ENCODE measurements around the gene RAB31. TPM values are rescaled to one million over a fixed set of nuclear protein-coding genes. Genes with fewer than 3 reads are reported as not detected.

Gene RAB31
- polyA plus RNA-seq, 2 of the 4 experiments (the other 2 are of a cell fraction) = 16.9 to 46.3 TPM

DNA sequence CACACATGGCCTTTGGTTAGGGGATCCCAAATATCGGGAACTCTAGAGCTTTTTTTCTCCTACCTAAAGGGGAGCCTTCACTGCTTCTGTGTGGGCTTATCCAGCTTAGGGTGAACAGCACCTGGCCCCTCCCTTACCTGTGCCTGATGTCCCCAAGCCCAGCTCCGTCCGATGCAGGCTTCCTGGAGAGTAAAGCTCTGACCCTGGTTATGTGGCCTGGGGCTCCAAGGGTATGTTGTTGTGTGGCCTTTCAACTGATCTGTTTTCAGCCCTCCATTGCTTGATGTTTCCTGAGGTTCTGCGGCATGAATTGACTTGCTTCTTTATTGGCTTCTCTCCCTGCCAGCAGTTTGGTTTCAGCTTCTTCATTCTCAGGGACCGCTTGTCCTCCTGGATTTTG, 66.0 kb downstream of the RAB31 start (continued):
- TF ChIP-seq ZFP36 (IDR thresholded peaks at IDR 0.05; ENCODE audit: borderline replicate concordance, partially characterized antibody) = no peak
- no peak for TF ChIP-seq CHD2 (IDR thresholded peaks at IDR 0.05; ENCODE audit: low read length, partially characterized antibody)
- no peak for TF ChIP-seq NFE2L2 (conservative IDR thresholded peaks at IDR 0.05; ENCODE audit: low read length)

GRCh38 chr18:9775178-9775577, 67.1 kb downstream of the RAB31 start:
- H3K27ac ChIP-seq = peak overlapping the region in 1 of 2 experiments; percentile 57; a peak in 2 of 6 replicates
- H3K4me2 ChIP-seq = no peak overlapping the region
- no peak overlapping the region for H3K4me3 ChIP-seq
- FAIRE-seq = no peak
- POLR2A ChIA-PET = no interaction called here
- TF ChIP-seq BHLHE40 (IDR thresholded peaks at IDR 0.05; ENCODE audit: low read depth, low read length) (no peak), PBX3 (IDR thresholded peaks at IDR 0.05) (no peak), EHF (CRISPR knock-in tag; IDR thresholded peaks at IDR 0.05) (no peak), ZC3H11A (IDR thresholded peaks at IDR 0.05) (no peak), NFE2L2 (conservative IDR thresholded peaks at IDR 0.05; ENCODE audit: low read length) (no peak), MYC (IDR thresholded peaks at IDR 0.05; ENCODE audit: borderline replicate concordance, low read length) (no peak), HOXA7 (CRISPR knock-in tag; IDR thresholded peaks at IDR 0.05) (no peak), GATA3 (IDR thresholded peaks at IDR 0.05; ENCODE audit: borderline replicate concordance) (no peak), HEYL (CRISPR knock-in tag; IDR thresholded peaks at IDR 0.05) (no peak)
- H3K9me3 ChIP-seq = no peaks in the 10 kb centered on the region
- no peak for ATAC-seq
- CTCF ChIA-PET = interaction anchor here (2.0 kb wide), 1 partner anchor 92 kb away, joined by 6 read pairs; no protein-coding TSS in a partner anchor
- peaks cover 29% of the 10 kb centered on the region for H3K4me1 ChIP-seq
- WGBS (ENCODE audit: missing lambda C conversion rate) = 87% methylated on average over 10 of the region's 10 CpGs
- DNase-seq (ENCODE audit: low read depth in 1 of 2, low spot score in 1 of 2) = no peak

- H3K27ac ChIP-seq = peak overlapping the region; percentile 66 to 88
- ChIA-PET POLR2A (no interaction called here), CTCF (no interaction called here)
- ATAC-seq (no peak), FAIRE-seq (no peak), DNase-seq (ENCODE audit: low read depth in 1 of 2, low spot score in 1 of 2) (peak in 1 of 2 experiments; percentile 63)
- TF ChIP-seq EHMT2 (IDR thresholded peaks at IDR 0.05; ENCODE audit: low read depth) (no peak), TFCP2L1 (CRISPR knock-in tag; IDR thresholded peaks at IDR 0.05) (no peak), JUN (IDR thresholded peaks at IDR 0.05) (peak in 1 of 2 experiments; percentile 77; a peak in 4 of 5 replicates), EP300 (IDR thresholded peaks at IDR 0.05) (peak; percentile 79 to 89; a peak in 3 of 5 replicates), POLR2AphosphoS2 (conservative IDR thresholded peaks at IDR 0.05; ENCODE audit: low read length) (no peak), FOSL2 (IDR thresholded peaks at IDR 0.05) (peak; percentile 74), FOSL2 (CRISPR knock-in tag; IDR thresholded peaks at IDR 0.05) (peak; percentile 35; the same call in 1 of the 2 replicates), JUNB (IDR thresholded peaks at IDR 0.05) (peak; percentile 84), SMC3 (IDR thresholded peaks at IDR 0.05) (peak; percentile 17; the same call in 2 of the 3 replicates), CEBPB (IDR thresholded peaks at IDR 0.05) (peak; percentile 97), BCL3 (IDR thresholded peaks at IDR 0.05) (peak; percentile 69; the same call in 1 of the 3 replicates), HES2 (IDR thresholded peaks at IDR 0.05) (peak; percentile 91), KDM5A (IDR thresholded peaks at IDR 0.05) (no peak), RCOR1 (IDR thresholded peaks at IDR 0.05; ENCODE audit: low read depth, low read length) (no peak), GATA3 (IDR thresholded peaks at IDR 0.05; ENCODE audit: borderline replicate concordance) (peak; percentile 59), RAD21 (conservative IDR thresholded peaks at IDR 0.05 in 1 of 2, IDR thresholded peaks at IDR 0.05 in 1 of 2) (peak in 1 of 2 experiments; percentile 11; a peak in 2 of 5 replicates), HDAC2 (IDR thresholded peaks at IDR 0.05) (no peak)
- TF ChIP-seq, protein P1, sequence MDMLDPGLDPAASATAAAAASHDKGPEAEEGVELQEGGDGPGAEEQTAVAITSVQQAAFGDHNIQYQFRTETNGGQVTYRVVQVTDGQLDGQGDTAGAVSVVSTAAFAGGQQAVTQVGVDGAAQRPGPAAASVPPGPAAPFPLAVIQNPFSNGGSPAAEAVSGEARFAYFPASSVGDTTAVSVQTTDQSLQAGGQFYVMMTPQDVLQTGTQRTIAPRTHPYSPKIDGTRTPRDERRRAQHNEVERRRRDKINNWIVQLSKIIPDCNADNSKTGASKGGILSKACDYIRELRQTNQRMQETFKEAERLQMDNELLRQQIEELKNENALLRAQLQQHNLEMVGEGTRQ (IDR thresholded peaks at IDR 0.05) = no peak
- H3K4me2 ChIP-seq = peak overlapping the region; percentile 55
- peaks cover 41% of the 10 kb centered on the region for H3K4me1 ChIP-seq
- H3K4me3 ChIP-seq = no peak overlapping the region
- H3K9me3 ChIP-seq = peaks cover 7% of the 10 kb centered on the region; the same call in 2 of the 3 replicates
- WGBS (ENCODE audit: missing lambda C conversion rate) = 38% methylated on average over 4 of the region's 4 CpGs
Measured at GRCh38 chr18:9779630-9780029, 71.5 kb downstream of the RAB31 start.

Measured in A549 (cell line).